ENCODE data around the gene TIMM22.

Gene TIMM22

GRCh38 chr17:1011760-1012735, 15.1 kb downstream of the TIMM22 start:
- peaks cover 67% of the 10 kb centered on the region for H3K36me3 ChIP-seq
- H3K27me3 ChIP-seq: no peaks in the 10 kb centered on the region
- no peaks in the 10 kb centered on the region for H3K9me3 ChIP-seq
- TF ChIP-seq CTCF (IDR thresholded peaks at IDR 0.05): no peak
- H3K4me1 ChIP-seq (ENCODE audit: control insufficient read depth in 1 of 2, insufficient read depth in 1 of 2, low read depth in 1 of 2, low read length in 1 of 2): no peaks in the 10 kb centered on the region
- no peak overlapping the region for H3K4me3 ChIP-seq (ENCODE audit: low read depth in 1 of 2, low read length in 1 of 2)
- no peak overlapping the region for H3K27ac ChIP-seq

DNA sequence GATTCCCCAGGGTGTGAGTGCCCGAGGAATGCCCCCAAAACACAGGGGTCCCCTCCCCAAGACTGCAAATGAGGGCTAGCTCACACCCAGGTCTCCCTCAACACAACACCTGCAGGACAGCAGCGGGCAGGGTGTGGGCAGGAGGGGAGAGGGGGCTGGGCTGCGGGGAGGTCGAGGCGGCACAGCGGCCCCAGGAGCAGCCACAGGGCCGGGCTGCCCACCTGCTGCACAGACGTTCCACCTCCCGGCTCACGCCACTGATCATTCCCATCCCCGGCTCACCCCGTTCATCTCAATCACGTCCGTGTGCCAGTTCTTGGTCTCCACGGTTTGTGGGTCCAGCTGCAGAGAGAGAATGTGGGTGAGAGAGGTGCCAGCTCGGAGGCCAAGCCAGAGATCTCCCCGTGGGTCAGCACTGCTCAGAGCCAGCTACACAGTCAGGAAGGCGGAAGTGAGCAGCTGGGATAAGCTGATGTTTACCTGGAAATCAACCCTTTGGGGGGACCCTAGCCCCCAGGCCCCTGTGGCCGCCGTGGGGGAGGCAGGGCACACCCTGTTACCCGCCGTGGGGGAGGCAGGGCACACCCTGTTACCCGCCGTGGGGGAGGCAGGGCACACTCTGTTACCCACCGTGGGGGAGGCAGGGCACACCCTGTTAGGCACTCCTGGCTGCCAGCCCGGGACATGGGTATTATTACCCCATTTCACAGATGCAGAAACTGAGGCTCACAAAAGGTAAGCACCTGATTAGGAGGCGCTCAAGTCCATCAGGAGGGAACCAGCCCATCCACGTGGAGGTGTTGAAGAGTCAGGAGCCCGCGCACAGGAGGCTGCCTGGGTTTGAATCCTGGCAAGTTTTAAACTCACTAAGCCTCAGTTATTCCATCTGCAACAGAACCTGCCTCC, 16.1 kb downstream of the TIMM22 start:
- Histone ChIP-seq H3K4me3 (ENCODE audit: low read depth in 1 of 2, low read length in 1 of 2) (no peak overlapping the region), H3K4me1 (ENCODE audit: control insufficient read depth in 1 of 2, insufficient read depth in 1 of 2, low read depth in 1 of 2, low read length in 1 of 2) (no peaks in the 10 kb centered on the region), H3K9me3 (no peaks in the 10 kb centered on the region), H3K36me3 (peaks cover 57% of the 10 kb centered on the region), H3K27me3 (no peaks in the 10 kb centered on the region), H3K27ac (no peak overlapping the region)
- no peak for TF ChIP-seq CTCF (IDR thresholded peaks at IDR 0.05)

DNA sequence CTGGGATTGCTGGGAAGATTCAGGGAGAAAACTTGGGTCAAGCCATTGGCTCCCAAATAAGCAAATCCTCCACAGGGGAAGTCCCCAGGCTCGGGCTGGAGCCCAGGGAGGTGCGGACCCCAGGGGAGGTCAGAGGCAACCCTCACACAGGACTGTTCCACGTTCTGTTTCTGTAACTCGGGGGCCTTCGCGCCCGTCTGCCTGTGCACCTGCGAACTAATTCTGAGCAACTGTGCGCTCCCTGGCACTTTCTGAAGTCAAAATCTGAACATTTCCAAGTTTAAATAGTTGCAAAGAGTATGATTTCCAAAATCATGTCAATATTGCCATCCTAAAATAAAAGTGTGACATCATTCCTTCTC, 16.8 kb downstream of the TIMM22 start:
- TF ChIP-seq CTCF (IDR thresholded peaks at IDR 0.05): no peak
- Histone ChIP-seq H3K27me3 (no peaks in the 10 kb centered on the region), H3K36me3 (peaks cover 55% of the 10 kb centered on the region), H3K4me3 (ENCODE audit: low read depth in 1 of 2, low read length in 1 of 2) (no peak overlapping the region), H3K4me1 (ENCODE audit: control insufficient read depth in 1 of 2, insufficient read depth in 1 of 2, low read depth in 1 of 2, low read length in 1 of 2) (no peaks in the 10 kb centered on the region), H3K9me3 (no peaks in the 10 kb centered on the region), H3K27ac (no peak overlapping the region)

DNA sequence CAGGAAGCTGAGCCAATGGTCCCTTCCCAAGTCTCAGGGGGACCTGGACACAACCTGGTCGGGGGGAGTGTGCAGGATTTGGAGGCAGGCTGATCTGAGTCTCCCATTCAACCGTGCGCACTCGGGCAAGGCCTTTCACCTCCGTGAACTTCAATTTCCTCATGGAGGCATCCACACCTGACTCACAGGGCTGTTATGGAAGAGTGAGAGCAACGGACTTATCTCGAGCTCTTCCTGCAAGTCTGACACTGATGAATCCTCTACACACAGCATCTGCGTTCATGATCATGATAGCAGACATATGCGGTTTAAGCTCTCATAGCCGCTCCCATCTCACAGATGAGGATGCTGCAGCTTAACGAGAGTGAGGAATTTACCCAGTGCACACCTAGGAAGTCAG, 21.6 kb downstream of the TIMM22 start:
- TF ChIP-seq CTCF (IDR thresholded peaks at IDR 0.05): no peak
- no peaks in the 10 kb centered on the region for H3K9me3 ChIP-seq
- no peak overlapping the region for H3K27ac ChIP-seq
- no peaks in the 10 kb centered on the region for H3K27me3 ChIP-seq
- H3K4me3 ChIP-seq (ENCODE audit: low read depth in 1 of 2, low read length in 1 of 2): no peak overlapping the region
- peaks cover 38% of the 10 kb centered on the region for H3K36me3 ChIP-seq
- no peaks in the 10 kb centered on the region for H3K4me1 ChIP-seq (ENCODE audit: control insufficient read depth in 1 of 2, insufficient read depth in 1 of 2, low read depth in 1 of 2, low read length in 1 of 2)

DNA sequence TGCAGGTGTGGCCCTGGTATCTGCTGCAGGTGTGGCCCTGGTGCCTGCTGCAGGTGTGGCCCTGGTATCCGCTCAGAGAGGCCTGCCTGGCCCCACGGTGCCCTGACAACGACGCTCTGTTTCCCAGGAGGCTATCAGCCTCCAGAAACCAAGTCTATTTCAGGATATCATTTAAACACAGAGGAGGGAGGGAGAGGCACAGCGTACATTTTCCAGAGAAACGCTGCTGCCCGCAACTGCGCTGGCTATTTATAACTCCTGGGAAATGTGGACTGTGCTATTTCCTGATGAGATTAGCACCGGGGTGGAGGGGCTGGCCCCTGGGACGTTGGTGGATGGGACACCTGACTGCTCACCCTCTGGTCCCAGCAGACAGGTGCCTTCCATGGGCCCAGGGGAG, 22.5 kb downstream of the TIMM22 start:
- TF ChIP-seq CTCF (IDR thresholded peaks at IDR 0.05): no peak
- no peaks in the 10 kb centered on the region for H3K4me1 ChIP-seq (ENCODE audit: control insufficient read depth in 1 of 2, insufficient read depth in 1 of 2, low read depth in 1 of 2, low read length in 1 of 2)
- H3K9me3 ChIP-seq: no peaks in the 10 kb centered on the region
- no peaks in the 10 kb centered on the region for H3K27me3 ChIP-seq
- peaks cover 41% of the 10 kb centered on the region for H3K36me3 ChIP-seq
- H3K27ac ChIP-seq: no peak overlapping the region
- no peak overlapping the region for H3K4me3 ChIP-seq (ENCODE audit: low read depth in 1 of 2, low read length in 1 of 2)
